ENCODE data around the gene ZSCAN5A.
"Not testable (repeated sequence)": the region's sequence is repeated elsewhere in the genome, so short reads cannot be mapped to it uniquely, and the experiment has no call there.

The ZSCAN5A gene, protein sequence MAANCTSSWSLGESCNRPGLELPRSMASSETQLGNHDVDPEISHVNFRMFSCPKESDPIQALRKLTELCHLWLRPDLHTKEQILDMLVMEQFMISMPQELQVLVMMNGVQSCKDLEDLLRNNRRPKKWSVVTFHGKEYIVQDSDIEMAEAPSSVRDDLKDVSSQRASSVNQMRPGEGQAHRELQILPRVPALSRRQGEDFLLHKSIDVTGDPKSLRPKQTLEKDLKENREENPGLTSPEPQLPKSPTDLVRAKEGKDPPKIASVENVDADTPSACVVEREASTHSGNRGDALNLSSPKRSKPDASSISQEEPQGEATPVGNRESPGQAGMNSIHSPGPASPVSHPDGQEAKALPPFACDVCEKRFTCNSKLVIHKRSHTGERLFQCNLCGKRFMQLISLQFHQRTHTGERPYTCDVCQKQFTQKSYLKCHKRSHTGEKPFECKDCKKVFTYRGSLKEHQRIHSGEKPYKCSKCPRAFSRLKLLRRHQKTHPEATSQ

DNA sequence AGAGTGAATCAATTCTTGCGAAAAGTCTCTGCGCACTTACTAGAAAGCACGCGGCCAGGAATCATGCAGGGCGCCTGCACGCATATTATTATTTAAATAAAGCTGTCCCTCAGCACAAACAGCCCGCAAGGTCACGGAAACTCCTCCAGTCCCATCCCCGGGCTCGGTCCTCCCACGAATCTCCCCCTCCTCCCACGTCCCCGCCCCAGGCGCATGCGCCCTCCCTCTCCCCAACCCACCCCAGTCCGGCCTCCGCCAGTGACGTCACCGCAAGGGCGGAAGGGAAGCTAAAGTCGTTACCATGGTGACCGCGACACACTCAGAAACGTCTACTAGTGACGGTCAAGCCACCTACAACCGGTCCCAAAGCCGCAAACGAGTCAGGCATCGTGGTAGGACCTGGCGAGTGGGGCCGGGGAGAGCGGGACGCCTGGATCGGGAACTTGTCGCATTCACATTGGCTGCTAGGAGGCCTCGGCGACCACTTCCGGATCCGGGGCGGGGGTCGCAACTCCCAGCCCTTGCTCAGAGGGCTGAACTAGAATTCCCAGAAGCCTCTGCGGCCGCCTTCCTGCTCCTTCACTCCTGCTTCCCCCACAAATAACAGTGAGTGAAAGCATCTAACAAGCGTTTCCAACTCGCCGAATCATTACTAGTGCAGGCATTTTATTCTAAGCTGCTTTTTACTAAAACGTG lies at the start of gene ZSCAN5A:
Gene ZSCAN5A (minus strand): TSS at position 459 of the 696 bp plus-strand sequence. CDS start 89,793 bp downstream, outside the sequence.
- DNase-seq (ENCODE audit: low read depth in 2 of 2), result peak; percentile 92 to 93

DNA sequence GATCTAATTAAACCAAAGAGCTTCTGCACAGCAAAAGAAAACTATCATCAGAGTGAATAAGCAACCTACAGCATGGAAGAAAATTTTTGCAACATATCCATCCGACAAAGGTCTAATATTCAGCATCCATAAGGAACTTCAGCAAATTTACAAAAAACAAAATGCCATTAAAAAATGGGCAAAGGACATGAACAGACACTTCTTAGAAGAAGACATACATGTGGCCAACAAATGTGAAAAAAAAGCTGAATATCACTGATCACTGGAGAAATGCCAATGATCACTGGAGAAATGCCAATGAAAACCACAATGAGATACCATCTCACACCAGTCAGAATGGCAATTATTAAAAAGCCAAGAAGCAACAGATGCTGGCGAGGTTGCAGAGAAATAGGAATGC lies 46.2 kb upstream of the ZSCAN5A start:
- no peak for DNase-seq (ENCODE audit: low read depth in 2 of 2)

DNA sequence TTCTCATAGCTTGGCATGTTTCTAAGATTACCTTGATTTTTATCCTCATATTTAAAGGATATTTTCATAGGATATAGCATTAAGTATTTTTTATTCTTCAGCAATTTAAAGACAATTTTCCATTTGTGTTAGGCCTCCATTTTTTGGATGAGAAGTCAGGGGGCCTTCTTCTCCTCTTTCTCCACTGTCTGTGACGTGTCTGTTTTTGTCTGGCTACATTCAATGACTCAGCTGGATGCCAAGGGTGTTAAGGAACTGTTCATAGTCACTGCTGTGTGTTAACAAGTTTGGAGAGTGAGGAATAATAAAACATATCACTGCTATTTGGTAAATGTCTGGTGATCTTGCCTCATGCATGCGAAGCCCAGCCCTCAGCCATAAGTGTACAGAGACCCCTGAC lies 42.3 kb upstream of the ZSCAN5A start:
- DNase-seq (ENCODE audit: low read depth in 2 of 2), result no peak

DNA sequence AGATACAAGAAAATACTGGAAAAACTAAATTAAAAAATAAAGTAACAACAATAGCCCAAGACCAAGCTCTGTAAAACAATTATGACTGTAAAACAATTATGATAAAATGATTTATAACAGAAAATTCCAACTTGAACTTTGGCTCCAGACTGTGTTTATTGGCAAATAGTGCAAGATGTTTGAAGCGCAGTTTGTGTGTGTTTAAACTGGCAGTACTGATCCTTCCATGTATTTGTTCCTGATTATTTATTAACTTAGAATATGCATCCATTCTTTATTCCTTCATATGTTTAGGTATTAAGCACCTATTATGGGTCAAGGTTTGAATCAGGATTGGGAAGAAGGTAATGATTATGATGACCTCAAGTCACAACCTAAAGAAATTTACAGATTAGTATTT lies 40.9 kb upstream of the ZSCAN5A start:
- no peak for DNase-seq (ENCODE audit: low read depth in 2 of 2)

DNA sequence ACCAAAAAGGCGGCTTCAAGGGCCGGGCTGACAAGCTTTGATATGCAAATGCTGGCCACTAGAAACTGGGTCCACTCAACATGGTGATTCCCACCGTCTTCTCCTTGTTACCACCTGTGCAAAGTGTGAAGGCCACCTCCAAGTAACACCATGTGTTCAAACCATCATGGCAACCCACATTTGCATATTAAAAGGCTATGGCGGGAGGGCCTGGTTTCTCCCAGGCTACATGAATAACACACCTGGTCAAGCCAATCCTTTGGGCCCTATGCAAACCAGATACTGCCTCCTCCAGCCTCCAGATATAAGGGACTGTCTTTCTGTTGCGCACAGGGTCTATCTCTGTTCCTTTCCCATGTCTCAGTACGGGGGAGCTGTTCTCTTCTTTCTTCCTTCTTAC lies 36.6 kb upstream of the ZSCAN5A start:
- no peak for DNase-seq (ENCODE audit: low read depth in 2 of 2)

DNA sequence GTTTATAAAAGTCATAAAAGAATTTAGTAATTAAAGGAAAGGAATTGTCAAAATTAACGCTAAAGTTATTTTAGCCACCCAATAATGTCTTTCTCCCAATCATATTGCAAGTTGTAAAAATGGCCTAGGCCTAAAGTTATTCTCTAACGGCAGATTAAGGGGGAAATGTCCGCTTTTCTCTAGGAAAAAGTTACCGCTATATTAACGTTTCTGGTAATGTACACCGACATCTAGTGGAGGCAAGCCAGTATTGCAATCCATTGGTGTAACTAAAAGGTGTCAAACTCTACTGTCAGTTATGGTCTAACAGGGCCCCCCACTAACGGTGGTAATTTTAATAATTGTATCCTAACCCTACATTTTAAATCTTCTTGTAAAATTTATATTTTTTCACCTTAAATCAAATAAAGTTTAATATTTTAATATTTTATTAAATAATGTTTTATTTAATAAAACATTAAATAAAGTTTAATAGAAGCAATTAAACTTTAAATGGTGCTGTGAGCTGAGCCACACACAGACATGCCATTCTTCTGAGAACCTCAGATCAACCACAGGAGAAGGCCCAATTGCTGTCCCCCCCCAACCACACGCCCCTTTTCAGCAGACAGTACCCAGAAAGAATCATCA lies 35.9 kb upstream of the ZSCAN5A start:
- peak; percentile 7 to 14 for DNase-seq (ENCODE audit: low read depth in 2 of 2)

DNA sequence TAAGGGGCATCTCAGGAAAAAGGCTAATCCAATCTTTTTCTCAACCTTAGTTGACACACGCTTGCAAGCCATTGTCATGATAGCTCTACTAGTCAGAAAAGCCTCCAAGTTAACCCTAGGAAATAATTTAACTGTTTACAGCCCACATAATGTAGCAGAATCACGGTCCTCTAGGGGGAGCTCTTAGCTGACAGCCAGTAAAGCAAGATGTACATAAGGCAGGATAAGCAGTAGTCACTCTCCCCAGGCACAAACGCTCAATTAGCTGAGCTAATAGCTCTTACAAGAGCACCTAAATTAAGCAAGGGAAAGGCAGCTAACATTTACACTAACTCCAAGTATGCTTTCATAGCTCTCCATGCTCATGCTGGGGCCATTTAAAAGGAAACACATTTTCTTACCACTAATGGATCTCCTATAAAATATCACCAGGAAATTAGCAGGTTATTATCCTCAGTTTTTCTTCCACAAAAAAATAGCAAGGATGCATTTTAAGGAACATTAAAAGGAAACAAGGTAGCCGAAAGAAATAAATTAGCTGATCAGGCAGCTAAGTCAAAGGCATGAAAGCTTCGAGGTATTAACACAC lies 33.7 kb upstream of the ZSCAN5A start:
- peak in 1 of 2 donors; percentile 12 for DNase-seq (ENCODE audit: low read depth in 2 of 2)

DNA sequence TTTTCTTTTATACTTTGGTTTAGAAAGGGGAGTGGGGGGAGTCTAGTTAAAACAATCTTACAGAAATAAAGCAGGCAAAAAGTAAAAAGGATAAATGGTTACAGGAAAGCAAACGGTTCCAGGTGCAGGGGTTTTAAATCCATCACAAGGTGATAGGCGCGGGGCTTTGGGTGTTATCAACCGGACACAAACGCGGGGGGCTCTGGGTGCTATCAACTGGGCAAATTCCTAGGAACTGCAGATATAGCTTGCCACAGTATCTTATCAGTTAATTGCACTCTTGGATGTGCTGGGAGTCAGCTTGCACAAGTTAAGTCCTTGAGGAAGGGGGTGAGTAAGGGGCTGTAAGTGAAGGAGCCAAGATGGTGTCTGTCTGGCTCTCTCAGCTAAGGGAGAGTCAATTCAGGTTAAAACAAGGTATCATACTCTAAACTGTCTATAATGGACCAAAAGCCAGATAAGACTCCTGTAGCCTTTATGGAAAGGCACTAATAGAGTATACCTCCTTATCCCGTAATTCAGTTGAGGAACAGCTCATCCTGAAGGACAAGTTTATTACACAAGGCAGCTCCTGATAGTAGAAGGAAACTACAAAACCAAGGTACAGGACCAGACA lies 32.6 kb upstream of the ZSCAN5A start:
- no peak for DNase-seq (ENCODE audit: low read depth in 2 of 2)

DNA sequence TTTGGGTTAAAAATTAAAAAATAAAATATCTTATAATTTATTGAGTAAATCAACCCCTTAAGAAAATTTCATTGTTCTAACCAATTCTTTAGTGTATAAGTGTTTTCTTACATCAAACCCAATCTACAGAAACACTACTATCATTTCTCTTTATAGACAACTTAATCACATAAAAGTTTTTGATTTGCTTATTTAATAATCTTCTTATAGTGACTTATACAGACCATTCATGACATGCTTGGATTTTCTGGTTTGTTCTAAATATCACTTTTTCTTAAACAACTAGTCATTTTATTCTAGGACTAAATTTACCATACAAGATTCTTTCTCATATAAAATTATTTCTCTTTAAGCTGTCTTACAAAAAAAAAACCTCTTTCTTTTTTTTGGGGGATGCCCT lies 27.3 kb upstream of the ZSCAN5A start:
- DNase-seq (ENCODE audit: low read depth in 2 of 2), result no peak

DNA sequence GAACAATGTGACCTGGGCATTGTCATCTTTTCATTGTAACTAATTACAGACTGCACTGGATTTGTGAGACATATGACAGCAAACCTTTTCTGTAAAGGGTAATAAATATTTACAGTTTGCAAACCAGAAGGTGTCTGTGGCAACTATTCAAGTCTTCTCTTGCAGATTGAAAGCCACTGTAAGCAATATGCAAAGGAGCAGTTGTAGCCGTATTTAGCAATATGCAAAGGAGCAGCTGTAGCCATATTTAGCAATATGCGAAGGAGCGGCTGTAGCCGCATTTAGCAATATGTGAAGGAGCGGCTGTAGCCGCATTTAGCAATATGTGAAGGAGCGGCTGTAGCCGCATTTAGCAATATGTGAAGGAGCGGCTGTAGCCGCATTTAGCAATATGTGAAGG lies 24.4 kb upstream of the ZSCAN5A start:
- DNase-seq (ENCODE audit: low read depth in 2 of 2), result not testable (repeated sequence)

DNA sequence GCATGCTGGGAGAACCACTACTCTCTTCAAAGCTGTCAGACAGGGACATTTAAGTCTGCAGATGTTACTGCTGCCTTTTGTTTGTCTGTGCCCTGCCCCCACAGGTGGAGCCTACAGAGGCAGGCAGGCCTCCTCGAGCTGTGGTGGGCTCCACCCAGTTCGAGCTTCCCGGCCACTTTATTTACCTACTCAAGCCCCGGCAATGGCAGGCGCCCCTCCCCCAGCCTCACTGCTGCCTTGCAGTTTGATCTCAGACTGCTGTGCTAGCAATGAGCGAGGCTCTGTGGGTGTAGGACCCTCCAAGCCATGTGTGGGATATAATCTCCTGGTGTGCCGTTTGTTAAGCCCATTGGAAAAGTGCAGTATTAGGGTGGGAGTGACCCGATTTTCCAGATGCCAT lies 22.4 kb upstream of the ZSCAN5A start:
- not testable (repeated sequence) for DNase-seq (ENCODE audit: low read depth in 2 of 2)

DNA sequence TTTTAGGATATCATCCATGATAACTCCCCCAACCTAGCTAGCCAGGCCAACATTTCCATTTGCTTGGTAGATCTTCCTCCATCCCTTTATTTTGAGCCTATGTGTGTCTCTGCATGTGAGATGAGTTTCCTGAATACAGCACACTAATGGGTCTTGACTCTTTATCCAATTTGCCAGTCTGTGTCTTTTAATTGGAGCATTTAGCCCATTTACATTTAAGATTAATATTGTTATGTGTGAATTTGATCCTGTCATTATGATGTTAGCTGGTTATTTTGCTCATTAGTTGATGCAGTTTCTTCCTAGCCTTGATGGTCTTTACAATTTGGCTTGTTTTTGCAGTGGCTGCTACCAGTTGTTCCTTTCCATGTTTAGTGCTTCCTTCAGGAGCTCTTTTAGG lies 20.7 kb upstream of the ZSCAN5A start:
- DNase-seq (ENCODE audit: low read depth in 2 of 2), result not testable (repeated sequence)

DNA sequence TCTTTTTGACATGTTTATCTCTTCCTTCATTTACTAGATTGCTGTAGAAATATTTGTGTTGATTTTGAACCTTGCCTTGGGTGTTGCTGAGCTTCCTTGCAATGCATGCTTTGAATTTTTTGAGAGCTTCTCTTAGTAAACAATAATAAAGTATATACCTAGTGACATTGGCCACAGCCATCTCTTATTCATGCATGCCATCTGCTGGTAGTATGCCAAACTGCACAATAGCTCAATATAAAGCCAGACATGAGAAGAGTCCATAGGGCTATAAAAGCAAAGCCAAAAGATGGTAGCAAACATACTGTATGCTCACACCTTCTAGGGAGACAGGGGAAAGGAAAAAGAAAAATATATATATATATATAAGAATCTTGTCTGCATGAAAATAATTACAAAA lies 18.9 kb upstream of the ZSCAN5A start:
- no peak for DNase-seq (ENCODE audit: low read depth in 2 of 2)

DNA sequence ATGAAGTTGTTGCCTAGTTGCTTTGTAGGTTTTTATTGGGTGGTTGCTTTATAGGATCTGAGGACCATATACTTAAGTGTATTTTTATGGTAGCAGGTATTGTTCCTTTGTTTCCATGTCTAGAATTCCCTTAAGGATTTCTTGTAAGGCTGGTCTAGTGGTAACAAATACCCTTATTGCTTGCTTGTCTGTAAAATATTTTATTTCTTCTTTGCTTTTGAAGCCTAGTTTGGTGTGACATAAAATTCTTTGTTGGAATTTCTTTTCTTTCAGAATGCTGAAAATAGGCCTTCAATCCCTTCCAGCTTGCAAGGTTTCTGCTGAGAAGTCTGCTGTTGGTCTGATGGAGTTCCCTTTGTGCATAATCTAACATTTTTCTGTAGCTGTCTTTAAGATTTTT lies 18.1 kb upstream of the ZSCAN5A start:
- no peak for DNase-seq (ENCODE audit: low read depth in 2 of 2)

DNA sequence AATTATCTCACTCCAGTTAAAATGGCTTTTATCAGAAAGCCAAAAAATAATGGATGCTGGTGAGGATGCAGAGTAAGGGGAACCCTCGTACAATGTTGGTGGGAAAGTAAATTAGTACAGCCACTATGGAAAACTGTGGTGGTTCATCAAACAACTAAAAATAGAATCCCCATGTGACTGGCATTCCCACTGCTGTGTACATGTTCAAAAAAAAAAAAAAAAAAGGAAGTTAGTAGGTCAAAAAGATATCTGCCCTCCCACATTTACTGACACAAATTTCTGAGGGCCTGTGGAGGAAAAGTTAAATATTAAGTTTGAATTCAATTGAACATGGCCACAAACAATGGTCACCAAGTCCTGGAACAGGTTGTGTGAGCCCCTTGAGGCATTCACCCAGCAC lies 9.8 kb upstream of the ZSCAN5A start:
- no peak for DNase-seq (ENCODE audit: low read depth in 2 of 2)

DNA sequence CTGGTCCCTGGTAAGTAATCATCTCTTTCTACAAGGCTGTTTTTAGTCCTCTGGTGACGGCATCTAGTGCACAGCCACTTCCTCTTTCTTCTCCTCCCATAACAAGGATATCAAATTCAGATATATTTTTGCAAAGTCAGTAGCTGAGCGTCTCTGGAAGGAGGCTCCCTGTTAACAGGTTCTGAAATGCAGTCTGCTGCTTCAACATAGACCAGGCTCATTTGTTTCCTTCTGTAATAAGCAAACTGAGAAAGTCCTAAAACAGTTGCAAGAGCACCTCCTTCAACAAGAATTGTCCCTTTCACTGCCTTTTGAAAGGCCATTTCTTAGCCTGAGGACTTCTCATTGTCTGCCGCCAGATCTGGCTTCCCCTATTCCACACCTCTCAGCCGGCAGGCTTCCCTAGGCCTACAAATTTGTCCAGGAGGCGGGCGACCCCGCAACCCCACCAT lies 7.4 kb upstream of the ZSCAN5A start:
- DNase-seq (ENCODE audit: low read depth in 2 of 2), result no peak

DNA sequence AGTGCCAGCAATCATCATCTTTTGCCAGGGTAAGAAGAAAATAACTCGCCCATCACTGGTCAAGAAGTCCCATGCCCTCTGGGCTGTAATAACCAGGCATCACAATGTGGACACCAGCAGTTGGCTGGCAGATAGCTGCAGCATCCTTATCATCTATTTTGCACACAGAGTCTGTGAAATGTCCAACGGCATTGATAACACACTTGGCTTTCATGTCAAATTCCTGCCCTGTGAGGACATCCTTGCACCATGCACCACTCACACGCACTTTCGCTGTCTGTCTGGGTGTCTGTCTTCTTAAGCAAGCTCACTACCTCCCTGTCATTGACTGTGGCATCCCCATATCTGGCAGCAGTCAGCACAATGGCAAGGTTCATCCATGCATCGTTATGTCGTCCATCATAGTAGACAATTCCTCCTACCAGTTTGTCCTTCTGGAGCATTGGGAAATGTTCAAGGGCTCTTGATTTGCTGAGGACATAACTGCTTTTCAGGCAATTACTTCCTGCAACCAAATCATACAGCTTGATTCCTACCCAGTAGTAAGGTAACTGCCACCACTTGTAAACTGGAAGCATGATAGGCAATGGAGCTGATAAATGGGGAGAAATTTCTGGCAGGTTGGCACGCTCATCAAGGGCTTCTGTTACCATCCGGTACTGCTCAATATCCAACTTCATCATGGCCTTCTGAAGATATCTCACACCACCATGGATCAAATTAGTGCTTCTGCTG lies 6.8 kb upstream of the ZSCAN5A start:
- no peak for DNase-seq (ENCODE audit: low read depth in 2 of 2)

DNA sequence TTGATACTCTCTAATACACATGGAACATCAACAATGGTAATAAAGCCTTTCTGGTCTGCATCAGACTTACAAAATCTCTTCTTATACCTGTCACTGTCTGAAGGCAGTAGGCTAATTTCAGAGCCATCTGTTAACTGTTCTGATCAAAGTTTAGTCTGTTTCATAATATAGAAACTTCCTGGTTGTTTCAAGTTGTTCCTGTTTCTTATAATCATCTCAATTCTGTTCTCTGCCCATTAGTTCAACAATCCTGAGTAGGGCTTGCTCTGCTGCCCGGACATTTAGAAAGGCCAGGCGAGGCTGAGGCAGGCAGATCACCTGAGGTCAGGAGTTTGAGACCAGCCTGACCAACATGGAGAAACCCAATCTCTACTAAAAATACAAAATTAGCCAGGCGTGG lies 5.4 kb upstream of the ZSCAN5A start:
- DNase-seq (ENCODE audit: low read depth in 2 of 2), result no peak

DNA sequence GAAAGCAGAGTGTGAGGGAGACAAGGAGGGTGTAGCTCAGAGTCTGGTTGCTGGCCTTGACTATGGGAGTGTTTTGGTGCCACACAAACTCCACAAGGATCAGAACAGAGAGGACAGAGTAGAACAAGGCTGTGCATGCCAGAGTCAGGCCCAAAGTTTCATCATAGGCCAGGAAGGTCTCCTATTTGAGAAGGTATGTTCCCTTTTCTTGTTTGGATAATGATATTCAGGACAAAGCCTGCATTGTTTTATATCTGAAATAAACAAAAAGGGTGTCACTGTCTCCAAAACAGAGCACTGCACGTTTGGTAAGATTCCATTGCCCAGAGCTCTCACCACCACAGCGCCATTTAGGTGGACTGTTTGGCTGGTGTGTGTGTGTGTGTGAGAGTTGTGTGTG lies 3.1 kb upstream of the ZSCAN5A start:
- DNase-seq (ENCODE audit: low read depth in 2 of 2), result no peak

DNA sequence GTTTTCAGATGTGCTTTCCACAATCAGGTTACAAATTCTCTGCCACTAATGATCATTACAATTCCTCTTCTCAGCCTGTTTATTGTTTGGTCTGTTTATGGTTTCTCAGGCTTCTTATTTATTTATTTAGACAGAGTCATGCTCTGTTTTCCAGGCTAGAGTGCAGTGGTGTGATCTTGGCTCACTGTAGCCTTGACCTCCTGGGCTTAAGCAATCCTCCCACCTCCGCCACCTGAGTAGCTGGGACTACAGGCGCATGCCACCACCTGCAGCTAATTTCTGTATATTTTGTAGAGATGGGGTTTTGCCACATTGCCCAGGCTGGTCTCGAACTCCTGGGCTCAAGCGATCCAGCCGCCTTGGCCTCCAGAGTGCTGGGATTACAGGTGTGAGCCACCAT lies 2.1 kb upstream of the ZSCAN5A start:
- DNase-seq (ENCODE audit: low read depth in 2 of 2), result no peak
